Parathyroid adenoma (tissue), 2 donors: ENCODE results near the gene NAPG.

ENCODE experiments used
- H2AFZ ChIP-seq: fragments of 300-600 bp; sonication (generic); one replicate; pipeline ENCODE4 v1.7.0; 2017; ENCODE audit warnings: antibody characterized with exemption, mild to moderate bottlenecking
- H3K27ac ChIP-seq: fragments of 300-600 bp; sonication (generic); one replicate; pipeline ENCODE4 v1.7.0; 2017
- H3K27me3 ChIP-seq: fragments of 300-600 bp; sonication (generic); one replicate; pipeline ENCODE4 v1.7.0; 2017; ENCODE audit warnings: low read length; ENCODE audit not compliant: control insufficient read depth, insufficient read depth
- H3K36me3 ChIP-seq: fragments of 300-600 bp; sonication (generic); one replicate; pipeline ENCODE4 v1.7.0; 2017; ENCODE audit warnings: low read length; ENCODE audit not compliant: control insufficient read depth, insufficient read depth
- H3K4me1 ChIP-seq: fragments of 300-600 bp; sonication (generic); one replicate; pipeline ENCODE4 v1.7.0; 2017; ENCODE audit warnings: control low read depth
- H3K4me2 ChIP-seq: fragments of 300-600 bp; sonication (generic); one replicate; pipeline ENCODE4 v1.7.0; 2017; ENCODE audit warnings: low read length
- H3K4me3 ChIP-seq: fragments of 300-600 bp; sonication (generic); one replicate; pipeline ENCODE4 v1.7.0; 2017; ENCODE audit warnings: low read depth, low read length
- H3K79me2 ChIP-seq: fragments of 300-600 bp; sonication (generic); one replicate; pipeline ENCODE4 v1.7.0; 2017; ENCODE audit warnings: control low read depth
- H3K9ac ChIP-seq: fragments of 300-600 bp; sonication (generic); one replicate; pipeline ENCODE4 v1.7.0; 2017; ENCODE audit warnings: mild to moderate bottlenecking
- H3K9me3 ChIP-seq: fragments of 300-600 bp; sonication (generic); one replicate; pipeline ENCODE4 v1.7.0; 2017; ENCODE audit warnings: low read length; ENCODE audit not compliant: control insufficient read depth
- CTCF ChIP-seq: fragments of 300-600 bp; sonication (generic); IDR thresholded peaks from one replicate; pipeline ENCODE4 v1.7.0; 2017; ENCODE audit warnings: antibody characterized with exemption, mild to moderate bottlenecking
- donor health status: primary hyperparathyroidism.

The NAPG gene

GRCh38 chr18:10508591-10508990, 17.2 kb upstream of the NAPG start:
- no peak for TF ChIP-seq CTCF
- H3K4me3 ChIP-seq: no peak overlapping the region
- H2AFZ ChIP-seq: no peak overlapping the region
- H3K79me2 ChIP-seq: no peaks in the 10 kb centered on the region
- no peak overlapping the region for H3K9ac ChIP-seq
- H3K4me2 ChIP-seq: no peak overlapping the region
- H3K27ac ChIP-seq: no peak overlapping the region
- no peaks in the 10 kb centered on the region for H3K36me3 ChIP-seq
- H3K4me1 ChIP-seq: no peaks in the 10 kb centered on the region
- no peaks in the 10 kb centered on the region for H3K27me3 ChIP-seq
- H3K9me3 ChIP-seq: no peaks in the 10 kb centered on the region

- Histone ChIP-seq H3K9ac (no peak overlapping the region), H3K4me3 (no peak overlapping the region), H3K27ac (no peak overlapping the region), H3K79me2 (no peaks in the 10 kb centered on the region), H3K9me3 (no peaks in the 10 kb centered on the region), H2AFZ (no peak overlapping the region), H3K27me3 (no peaks in the 10 kb centered on the region), H3K4me1 (no peaks in the 10 kb centered on the region), H3K36me3 (no peaks in the 10 kb centered on the region), H3K4me2 (no peak overlapping the region)
- no peak for TF ChIP-seq CTCF
Measured at GRCh38 chr18:10511236-10511635, 14.6 kb upstream of the NAPG start.

- Histone ChIP-seq H3K9ac (no peak overlapping the region), H3K9me3 (no peaks in the 10 kb centered on the region), H3K79me2 (no peaks in the 10 kb centered on the region), H3K27ac (no peak overlapping the region), H3K27me3 (no peaks in the 10 kb centered on the region), H3K36me3 (no peaks in the 10 kb centered on the region), H2AFZ (no peak overlapping the region), H3K4me2 (no peak overlapping the region), H3K4me3 (no peak overlapping the region), H3K4me1 (no peaks in the 10 kb centered on the region)
- TF ChIP-seq CTCF: no peak
Measured at GRCh38 chr18:10514082-10514481, 11.7 kb upstream of the NAPG start.

- Histone ChIP-seq H3K4me1 (no peaks in the 10 kb centered on the region), H3K27ac (no peak overlapping the region)
- no peak for TF ChIP-seq CTCF
Measured at GRCh38 chr18:10514601-10515000, 11.2 kb upstream of the NAPG start.

GRCh38 chr18:10515456-10515855, 10.4 kb upstream of the NAPG start:
- Histone ChIP-seq H3K36me3 (no peaks in the 10 kb centered on the region), H3K27ac (no peak overlapping the region), H3K4me3 (no peak overlapping the region)

More at GRCh38 chr18:10514601-10515000, 11.2 kb upstream of the NAPG start:
- no peak overlapping the region for H3K4me3 ChIP-seq
- no peaks in the 10 kb centered on the region for H3K36me3 ChIP-seq
- H3K9ac ChIP-seq: no peak overlapping the region
- H3K9me3 ChIP-seq: no peaks in the 10 kb centered on the region
- no peaks in the 10 kb centered on the region for H3K27me3 ChIP-seq
- H3K4me2 ChIP-seq: no peak overlapping the region
- no peaks in the 10 kb centered on the region for H3K79me2 ChIP-seq
- H2AFZ ChIP-seq: no peak overlapping the region

More at GRCh38 chr18:10515456-10515855, 10.4 kb upstream of the NAPG start:
- no peaks in the 10 kb centered on the region for H3K4me1 ChIP-seq
- no peak for TF ChIP-seq CTCF
- H3K79me2 ChIP-seq: no peaks in the 10 kb centered on the region
- no peak overlapping the region for H3K4me2 ChIP-seq
- no peaks in the 10 kb centered on the region for H3K27me3 ChIP-seq
- no peaks in the 10 kb centered on the region for H3K9me3 ChIP-seq
- H2AFZ ChIP-seq: no peak overlapping the region
- no peak overlapping the region for H3K9ac ChIP-seq
